ENCODE data around the gene RNF32. TPM values are rescaled to one million over a fixed set of nuclear protein-coding genes. Genes with fewer than 3 reads are reported as not detected.
"Not testable (repeated sequence)": the region's sequence is repeated elsewhere in the genome, so short reads cannot be mapped to it uniquely, and the experiment has no call there.

The RNF32 gene
- total RNA-seq, 1 experiment from 2014 or later = 0.61 TPM

- H3K36me3 Mint-ChIP-seq = peaks cover 13% of the 10 kb centered on the region
- POLR2A ChIA-PET = no interaction called here
- no peak for DNase-seq (ENCODE audit: low spot score)
- ATAC-seq = no peak
- CTCF ChIA-PET = no interaction called here
- H3K27ac Mint-ChIP-seq = no peak overlapping the region
- peaks cover 17% of the 10 kb centered on the region for H3K9me3 Mint-ChIP-seq
- H3K27me3 Mint-ChIP-seq (ENCODE audit: low read depth) = peaks cover 4% of the 10 kb centered on the region
- TF ChIP-seq IRF2 (CRISPR knock-in tag; IDR thresholded peaks at IDR 0.05; ENCODE audit: borderline replicate concordance, low read depth) (no peak), GABPB1 (CRISPR knock-in tag; IDR thresholded peaks at IDR 0.05) (no peak), NFE2L1 (CRISPR knock-in tag; IDR thresholded peaks at IDR 0.05) (no peak), AR (CRISPR knock-in tag; IDR thresholded peaks at IDR 0.05) (no peak)
- TF ChIP-seq, protein P1, sequence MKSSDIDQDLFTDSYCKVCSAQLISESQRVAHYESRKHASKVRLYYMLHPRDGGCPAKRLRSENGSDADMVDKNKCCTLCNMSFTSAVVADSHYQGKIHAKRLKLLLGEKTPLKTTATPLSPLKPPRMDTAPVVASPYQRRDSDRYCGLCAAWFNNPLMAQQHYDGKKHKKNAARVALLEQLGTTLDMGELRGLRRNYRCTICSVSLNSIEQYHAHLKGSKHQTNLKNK (CRISPR knock-in tag; IDR thresholded peaks at IDR 0.05) = no peak
- no peak overlapping the region for H3K4me3 Mint-ChIP-seq
- H3K4me1 Mint-ChIP-seq = no peaks in the 10 kb centered on the region; the same call in 1 of the 2 replicates
Measured at GRCh38 chr7:156634117-156634516, 6.5 kb upstream of the RNF32 start.

DNA sequence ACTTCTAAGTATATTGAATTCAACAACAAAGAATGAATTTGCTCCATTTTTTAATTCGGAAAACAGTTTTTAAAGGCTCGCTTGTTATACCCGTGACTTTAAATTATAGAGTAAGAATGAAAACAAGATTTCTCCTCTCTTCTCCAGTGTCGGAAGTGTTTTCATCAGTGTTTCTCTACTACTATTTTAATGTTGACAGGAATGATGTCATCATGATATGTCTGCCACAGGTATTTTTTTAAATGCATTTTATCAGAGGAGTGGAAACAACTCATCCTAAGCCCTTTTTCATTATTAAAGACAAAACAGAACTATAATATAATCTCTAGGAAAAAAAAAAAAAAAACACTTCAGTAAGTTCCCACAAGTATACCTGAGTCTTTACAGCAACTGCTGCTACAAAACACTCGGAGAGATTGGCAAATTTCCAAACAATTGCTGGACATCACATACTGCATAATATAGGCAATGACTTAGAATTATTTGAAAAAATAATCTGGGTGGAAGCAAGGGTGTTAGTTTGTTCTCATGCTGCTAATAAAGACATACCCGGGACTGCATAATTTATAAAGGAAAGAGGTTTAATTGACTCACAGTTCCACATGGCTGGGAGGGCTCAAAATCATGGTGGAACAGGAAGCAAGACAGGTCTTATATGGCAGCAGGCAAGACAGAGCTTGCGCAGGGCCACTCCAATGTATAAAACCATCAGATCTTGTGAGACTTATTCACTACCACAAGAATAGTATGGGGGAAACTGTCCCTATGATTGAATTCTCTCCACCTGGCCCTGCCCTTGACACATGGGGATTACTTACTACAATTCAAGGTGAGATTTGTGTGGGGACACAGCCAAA, 4.8 kb upstream of the RNF32 start:
- POLR2A ChIA-PET = no interaction called here
- ATAC-seq (no peak), DNase-seq (ENCODE audit: low spot score) (no peak)
- Mint-ChIP-seq H3K9me3 (peaks cover 9% of the 10 kb centered on the region), H3K27ac (no peak overlapping the region), H3K27me3 (ENCODE audit: low read depth) (peaks cover 13% of the 10 kb centered on the region), H3K4me3 (no peak overlapping the region), H3K4me1 (peaks cover 8% of the 10 kb centered on the region), H3K36me3 (peaks cover 7% of the 10 kb centered on the region)
- TF ChIP-seq, protein P2, sequence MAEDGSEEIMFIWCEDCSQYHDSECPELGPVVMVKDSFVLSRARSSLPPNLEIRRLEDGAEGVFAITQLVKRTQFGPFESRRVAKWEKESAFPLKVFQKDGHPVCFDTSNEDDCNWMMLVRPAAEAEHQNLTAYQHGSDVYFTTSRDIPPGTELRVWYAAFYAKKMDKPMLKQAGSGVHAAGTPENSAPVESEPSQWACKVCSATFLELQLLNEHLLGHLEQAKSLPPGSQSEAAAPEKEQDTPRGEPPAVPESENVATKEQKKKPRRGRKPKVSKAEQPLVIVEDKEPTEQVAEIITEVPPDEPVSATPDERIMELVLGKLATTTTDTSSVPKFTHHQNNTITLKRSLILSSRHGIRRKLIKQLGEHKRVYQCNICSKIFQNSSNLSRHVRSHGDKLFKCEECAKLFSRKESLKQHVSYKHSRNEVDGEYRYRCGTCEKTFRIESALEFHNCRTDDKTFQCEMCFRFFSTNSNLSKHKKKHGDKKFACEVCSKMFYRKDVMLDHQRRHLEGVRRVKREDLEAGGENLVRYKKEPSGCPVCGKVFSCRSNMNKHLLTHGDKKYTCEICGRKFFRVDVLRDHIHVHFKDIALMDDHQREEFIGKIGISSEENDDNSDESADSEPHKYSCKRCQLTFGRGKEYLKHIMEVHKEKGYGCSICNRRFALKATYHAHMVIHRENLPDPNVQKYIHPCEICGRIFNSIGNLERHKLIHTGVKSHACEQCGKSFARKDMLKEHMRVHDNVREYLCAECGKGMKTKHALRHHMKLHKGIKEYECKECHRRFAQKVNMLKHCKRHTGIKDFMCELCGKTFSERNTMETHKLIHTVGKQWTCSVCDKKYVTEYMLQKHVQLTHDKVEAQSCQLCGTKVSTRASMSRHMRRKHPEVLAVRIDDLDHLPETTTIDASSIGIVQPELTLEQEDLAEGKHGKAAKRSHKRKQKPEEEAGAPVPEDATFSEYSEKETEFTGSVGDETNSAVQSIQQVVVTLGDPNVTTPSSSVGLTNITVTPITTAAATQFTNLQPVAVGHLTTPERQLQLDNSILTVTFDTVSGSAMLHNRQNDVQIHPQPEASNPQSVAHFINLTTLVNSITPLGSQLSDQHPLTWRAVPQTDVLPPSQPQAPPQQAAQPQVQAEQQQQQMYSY (CRISPR knock-in tag; IDR thresholded peaks at IDR 0.05) = no peak
- TF ChIP-seq, protein P3, sequence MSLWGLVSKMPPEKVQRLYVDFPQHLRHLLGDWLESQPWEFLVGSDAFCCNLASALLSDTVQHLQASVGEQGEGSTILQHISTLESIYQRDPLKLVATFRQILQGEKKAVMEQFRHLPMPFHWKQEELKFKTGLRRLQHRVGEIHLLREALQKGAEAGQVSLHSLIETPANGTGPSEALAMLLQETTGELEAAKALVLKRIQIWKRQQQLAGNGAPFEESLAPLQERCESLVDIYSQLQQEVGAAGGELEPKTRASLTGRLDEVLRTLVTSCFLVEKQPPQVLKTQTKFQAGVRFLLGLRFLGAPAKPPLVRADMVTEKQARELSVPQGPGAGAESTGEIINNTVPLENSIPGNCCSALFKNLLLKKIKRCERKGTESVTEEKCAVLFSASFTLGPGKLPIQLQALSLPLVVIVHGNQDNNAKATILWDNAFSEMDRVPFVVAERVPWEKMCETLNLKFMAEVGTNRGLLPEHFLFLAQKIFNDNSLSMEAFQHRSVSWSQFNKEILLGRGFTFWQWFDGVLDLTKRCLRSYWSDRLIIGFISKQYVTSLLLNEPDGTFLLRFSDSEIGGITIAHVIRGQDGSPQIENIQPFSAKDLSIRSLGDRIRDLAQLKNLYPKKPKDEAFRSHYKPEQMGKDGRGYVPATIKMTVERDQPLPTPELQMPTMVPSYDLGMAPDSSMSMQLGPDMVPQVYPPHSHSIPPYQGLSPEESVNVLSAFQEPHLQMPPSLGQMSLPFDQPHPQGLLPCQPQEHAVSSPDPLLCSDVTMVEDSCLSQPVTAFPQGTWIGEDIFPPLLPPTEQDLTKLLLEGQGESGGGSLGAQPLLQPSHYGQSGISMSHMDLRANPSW (CRISPR knock-in tag; conservative IDR thresholded peaks at IDR 0.05; ENCODE audit: low read depth) = no peak
- TF ChIP-seq NR3C1 (CRISPR knock-in tag; conservative IDR thresholded peaks at IDR 0.05; ENCODE audit: low read depth) = no peak
- TF ChIP-seq USF1 (CRISPR knock-in tag; IDR thresholded peaks at IDR 0.05) = no peak
- TF ChIP-seq, protein P4, sequence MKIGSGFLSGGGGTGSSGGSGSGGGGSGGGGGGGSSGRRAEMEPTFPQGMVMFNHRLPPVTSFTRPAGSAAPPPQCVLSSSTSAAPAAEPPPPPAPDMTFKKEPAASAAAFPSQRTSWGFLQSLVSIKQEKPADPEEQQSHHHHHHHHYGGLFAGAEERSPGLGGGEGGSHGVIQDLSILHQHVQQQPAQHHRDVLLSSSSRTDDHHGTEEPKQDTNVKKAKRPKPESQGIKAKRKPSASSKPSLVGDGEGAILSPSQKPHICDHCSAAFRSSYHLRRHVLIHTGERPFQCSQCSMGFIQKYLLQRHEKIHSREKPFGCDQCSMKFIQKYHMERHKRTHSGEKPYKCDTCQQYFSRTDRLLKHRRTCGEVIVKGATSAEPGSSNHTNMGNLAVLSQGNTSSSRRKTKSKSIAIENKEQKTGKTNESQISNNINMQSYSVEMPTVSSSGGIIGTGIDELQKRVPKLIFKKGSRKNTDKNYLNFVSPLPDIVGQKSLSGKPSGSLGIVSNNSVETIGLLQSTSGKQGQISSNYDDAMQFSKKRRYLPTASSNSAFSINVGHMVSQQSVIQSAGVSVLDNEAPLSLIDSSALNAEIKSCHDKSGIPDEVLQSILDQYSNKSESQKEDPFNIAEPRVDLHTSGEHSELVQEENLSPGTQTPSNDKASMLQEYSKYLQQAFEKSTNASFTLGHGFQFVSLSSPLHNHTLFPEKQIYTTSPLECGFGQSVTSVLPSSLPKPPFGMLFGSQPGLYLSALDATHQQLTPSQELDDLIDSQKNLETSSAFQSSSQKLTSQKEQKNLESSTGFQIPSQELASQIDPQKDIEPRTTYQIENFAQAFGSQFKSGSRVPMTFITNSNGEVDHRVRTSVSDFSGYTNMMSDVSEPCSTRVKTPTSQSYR (CRISPR knock-in tag; IDR thresholded peaks at IDR 0.05) = no peak
- no peak for TF ChIP-seq GRHL2 (CRISPR knock-in tag; IDR thresholded peaks at IDR 0.05; ENCODE audit: insufficient replicate concordance, severe bottlenecking)
- no peak for TF ChIP-seq NFE2L1 (CRISPR knock-in tag; IDR thresholded peaks at IDR 0.05)
- no peak for TF ChIP-seq SP1 (CRISPR knock-in tag; conservative IDR thresholded peaks at IDR 0.05)
- CTCF ChIA-PET = no interaction called here

DNA sequence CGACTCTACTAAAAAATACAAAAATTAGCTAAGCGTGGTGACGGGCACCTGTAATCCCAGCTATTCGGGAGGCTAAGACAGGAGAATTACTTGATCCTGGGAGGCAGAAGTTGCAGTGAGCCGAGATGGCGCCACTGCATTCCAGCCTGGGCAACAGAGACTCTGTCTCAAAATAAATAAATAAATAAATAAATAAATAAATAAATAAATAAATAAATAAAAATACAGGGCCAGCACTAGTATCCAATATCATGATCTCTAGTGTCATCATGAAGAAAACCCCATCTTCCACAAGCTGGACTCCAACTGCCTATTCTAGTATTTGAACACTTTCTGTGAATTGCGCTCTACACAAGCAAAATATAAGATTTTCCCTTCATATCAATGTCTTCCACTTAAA, 3.5 kb upstream of the RNF32 start:
- ATAC-seq; H3K9me3 Mint-ChIP-seq; H3K27ac Mint-ChIP-seq; H3K36me3 Mint-ChIP-seq; CTCF ChIA-PET; POLR2A ChIA-PET; DNase-seq (ENCODE audit: low spot score); H3K4me3 Mint-ChIP-seq: not testable (repeated sequence)
- Mint-ChIP-seq H3K27me3 (ENCODE audit: low read depth) (peaks cover 25% of the 10 kb centered on the region), H3K4me1 (peaks cover 17% of the 10 kb centered on the region)

Data from WTC11 (cell line).